ENCODE measurements around the gene ZNF33A. TPM values are rescaled to one million over a fixed set of nuclear protein-coding genes. Genes with fewer than 3 reads are reported as not detected.

Gene ZNF33A
- total and polyA plus RNA-seq, 2 of the 4 experiments (the other 2 are of a cell fraction), result 5.6 to 14.3 TPM

GRCh38 chr10:38076687-38077086 is 66.2 kb downstream of the ZNF33A start:
- Histone ChIP-seq H4K8ac (ENCODE audit: low read depth in 2 of 2, low read length in 2 of 2) (no peak overlapping the region), H2AK9ac (replicated peaks; ENCODE audit: low read depth, low read length, poor library complexity) (no peak overlapping the region), H2BK5ac (ENCODE audit: low read depth, low read length, poor library complexity, severe bottlenecking) (no peak overlapping the region), H3K4me3 (ENCODE audit: insufficient read depth, low read depth, low read length) (no peak overlapping the region), H3K9me1 (ENCODE audit: insufficient read depth, low read length) (no peaks in the 10 kb centered on the region), H3K79me1 (ENCODE audit: low read depth in 1 of 2, low read length in 2 of 2) (no peaks in the 10 kb centered on the region), H3K9me3 (ENCODE audit: control insufficient read depth, insufficient read depth, low read length) (no peaks in the 10 kb centered on the region; the same call in 1 of the 2 replicates), H2BK15ac (ENCODE audit: low read depth, low read length) (no peak overlapping the region), H3K27ac (ENCODE audit: insufficient read depth, low read length) (no peak overlapping the region), H4K20me1 (ENCODE audit: insufficient read depth, low read length) (no peaks in the 10 kb centered on the region), H3K23ac (ENCODE audit: low read depth, low read length) (no peak overlapping the region), H3K18ac (ENCODE audit: low read depth, low read length) (no peak overlapping the region), H3K14ac (replicated peaks; ENCODE audit: low read depth, low read length) (no peak overlapping the region), H2BK120ac (ENCODE audit: low read depth, low read length) (no peak overlapping the region), H4K5ac (ENCODE audit: low read depth, low read length) (no peak overlapping the region), H3K27me3 (ENCODE audit: control insufficient read depth, insufficient read depth, low read length) (no peaks in the 10 kb centered on the region), H3K56ac (ENCODE audit: extremely low read depth, insufficient read depth, low read length) (no peak overlapping the region), H2AFZ (replicated peaks; ENCODE audit: low read length, poor library complexity) (no peak overlapping the region), H4K91ac (ENCODE audit: insufficient read depth, low read depth, low read length) (no peak overlapping the region), H2BK20ac (ENCODE audit: low read depth, low read length) (no peak overlapping the region), H3K4me2 (ENCODE audit: low read depth, low read length) (no peak overlapping the region), H3K9ac (ENCODE audit: low read depth, low read length) (no peak overlapping the region), H3K4me1 (ENCODE audit: control insufficient read depth, insufficient read depth, low read length) (no peaks in the 10 kb centered on the region), H3K36me3 (ENCODE audit: control insufficient read depth, insufficient read depth, low read length) (no peaks in the 10 kb centered on the region), H3K4ac (ENCODE audit: low read depth, low read length) (no peak overlapping the region), H2AK5ac (ENCODE audit: low read depth, low read length) (no peak overlapping the region)
- dilution Hi-C loops (cut with HindIII; ENCODE audit: low sequenced_read_pairs, unreplicated experiment), result no loop called here
- ChIA-PET POLR2A (ENCODE audit: unreplicated experiment) (no interaction called here), CTCF (interaction anchor here (0.6 kb wide), 1 partner anchor 100 kb away, joined by 3 read pairs; no protein-coding TSS in a partner anchor)
- ATAC-seq (ENCODE audit: low read depth) (no peak), DNase-seq (no peak)
- intact Hi-C loops (cut with micrococcal nuclease), result no loop called here
- no CpG with 5 or more reads among the region's 2 CpGs for WGBS, 2 experiments (ENCODE audit: extremely low coverage in 2 of 2, insufficient read length in 1 of 2)
- BruUV-seq (replicated peaks), result no TSS peak
- in situ Hi-C loops (cut with MboI; ENCODE audit: low sequenced_read_pairs), result no loop called here
- TF ChIP-seq CHD1 (IDR thresholded peaks at IDR 0.05; ENCODE audit: low read depth, low read length) (no peak), MAZ (IDR thresholded peaks at IDR 0.05; ENCODE audit: borderline replicate concordance, low read depth, low read length) (no peak), POLR2A (IDR thresholded peaks at IDR 0.05; ENCODE audit: low read depth, low read length) (no peak), CTCF (conservative IDR thresholded peaks at IDR 0.05; ENCODE audit: low read depth, low read length) (no peak), FOS (IDR thresholded peaks at IDR 0.05; ENCODE audit: low read depth, low read length) (no peak), MAFK (IDR thresholded peaks at IDR 0.05; ENCODE audit: low read depth, low read length) (no peak), NFE2L2 (IDR thresholded peaks at IDR 0.05; ENCODE audit: low read depth, low read length) (no peak), SMC3 (IDR thresholded peaks at IDR 0.05; ENCODE audit: low read depth, low read length) (no peak), RAD21 (IDR thresholded peaks at IDR 0.05; ENCODE audit: low read length) (no peak), RFX5 (IDR thresholded peaks at IDR 0.05; ENCODE audit: low read depth, low read length) (no peak), RCOR1 (IDR thresholded peaks at IDR 0.05; ENCODE audit: insufficient replicate concordance, low read length) (no peak), CEBPB (IDR thresholded peaks at IDR 0.05; ENCODE audit: low read depth, low read length) (no peak), BHLHE40 (IDR thresholded peaks at IDR 0.05; ENCODE audit: low read depth, low read length) (no peak)

Data from IMR-90 (cell line).